GM21381 (cell line): ENCODE measurements around the gene HTT-AS.

Source experiments
- ATAC-seq: cut with Tn5 transposase; IDR thresholded peaks from one replicate; pipeline ENCODE4 v1.9.1; 2021; ENCODE audit warnings: mild to moderate bottlenecking, moderate library complexity; ENCODE audit not compliant: unreplicated experiment

The HTT-AS gene

DNA sequence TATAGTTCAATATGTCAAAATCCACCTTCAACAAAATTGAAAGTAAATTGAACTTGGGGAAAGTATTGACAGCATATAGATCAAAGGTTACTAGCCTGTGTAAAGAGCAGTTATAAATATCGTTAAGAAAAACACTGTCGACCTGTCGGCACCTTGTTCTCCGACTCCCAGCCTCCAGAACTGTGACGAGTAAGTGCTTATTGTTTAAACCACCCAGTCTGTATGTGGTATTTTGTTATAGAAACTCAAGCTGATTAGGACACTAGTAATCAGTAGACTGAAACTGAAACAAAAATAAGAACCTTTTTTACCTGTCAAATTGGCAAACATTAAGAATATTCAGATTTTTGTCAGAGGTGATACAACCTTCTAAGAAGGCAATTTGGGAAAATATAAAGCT, 17.1 kb upstream of the HTT-AS start:
- ATAC-seq = no peak

DNA sequence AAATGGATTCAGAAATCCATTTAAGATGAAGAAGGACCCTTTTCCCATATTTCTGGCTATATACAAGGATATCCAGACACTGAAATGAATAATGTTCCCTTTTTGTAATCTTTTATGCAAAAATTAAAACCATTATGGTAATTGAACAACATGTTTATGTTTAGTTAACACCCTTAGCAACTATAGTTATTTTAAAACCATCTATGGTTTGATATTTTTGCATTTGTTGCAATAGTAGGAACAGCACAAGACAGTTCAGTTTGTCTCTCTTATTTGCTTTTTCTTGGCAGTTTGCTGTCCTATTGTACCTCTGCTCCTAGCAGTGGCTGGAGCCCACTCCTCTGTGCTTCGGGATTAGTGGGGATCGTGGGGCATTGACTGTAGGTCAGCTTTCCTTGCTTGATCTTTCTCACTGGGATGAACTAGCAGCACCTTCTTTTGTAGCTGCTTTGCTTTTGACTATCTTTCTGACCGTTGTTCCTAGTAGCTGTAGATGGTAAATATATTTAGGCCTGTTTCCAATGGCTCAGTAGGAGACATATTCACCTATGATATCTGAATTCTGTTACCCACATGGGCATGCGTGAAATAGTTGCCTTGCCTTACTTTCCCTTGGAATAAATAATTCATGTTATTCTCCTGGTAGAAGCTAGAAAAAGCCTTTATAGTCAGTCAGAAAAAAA, 12.9 kb upstream of the HTT-AS start:
- ATAC-seq = no peak

DNA sequence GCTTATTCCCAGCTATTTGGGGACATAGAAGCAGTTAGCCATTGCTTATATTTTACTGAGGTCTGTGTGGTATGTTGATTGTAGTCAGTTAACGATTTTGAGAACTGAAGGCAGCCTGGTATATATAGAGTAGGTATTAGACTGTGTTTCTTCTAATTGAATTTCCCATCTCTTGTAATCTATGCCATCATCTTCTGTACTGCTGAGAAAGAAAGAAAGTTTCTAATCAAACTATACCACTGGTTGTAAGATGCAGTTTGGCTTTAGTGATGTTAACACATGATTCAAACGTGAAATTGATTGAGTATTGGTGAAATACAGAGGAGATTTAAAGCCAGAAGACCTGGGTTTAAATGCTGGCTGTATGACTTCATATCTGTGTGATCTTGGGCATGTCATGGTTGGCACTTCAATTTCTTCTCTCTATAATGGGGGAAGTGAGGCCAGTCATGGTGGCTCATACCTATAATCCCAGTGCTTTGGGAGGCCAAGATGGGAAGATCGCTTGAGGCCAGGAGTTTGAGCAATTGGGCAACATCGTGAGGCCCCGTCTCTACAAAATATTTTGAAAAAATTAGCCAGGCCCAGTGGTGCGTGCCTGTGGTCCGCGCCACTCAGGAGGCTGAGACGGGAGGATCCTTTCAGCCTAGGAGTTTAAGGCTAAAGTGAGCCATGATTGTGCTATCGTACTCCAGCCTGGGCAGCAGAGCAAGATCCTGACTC, 11.8 kb upstream of the HTT-AS start:
- no peak for ATAC-seq

DNA sequence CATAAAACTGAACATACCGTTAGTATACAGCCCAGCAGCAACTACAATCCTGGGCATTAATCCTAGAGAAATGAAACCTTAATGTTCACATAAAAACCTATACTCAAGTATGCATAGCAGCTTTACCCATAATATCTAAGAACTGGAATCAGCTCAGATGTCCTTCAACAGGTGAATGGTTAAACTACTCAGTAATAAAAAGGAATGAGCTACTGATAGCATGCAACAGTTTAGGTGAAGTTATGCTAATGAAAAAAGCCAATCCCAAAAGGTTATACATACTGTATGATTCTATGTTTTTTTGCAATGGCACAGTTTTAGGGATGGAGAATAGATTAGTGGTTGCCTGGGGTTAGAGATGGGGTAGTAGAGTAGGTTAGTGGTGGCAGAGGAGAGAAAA, 9.4 kb upstream of the HTT-AS start:
- ATAC-seq = no peak

DNA sequence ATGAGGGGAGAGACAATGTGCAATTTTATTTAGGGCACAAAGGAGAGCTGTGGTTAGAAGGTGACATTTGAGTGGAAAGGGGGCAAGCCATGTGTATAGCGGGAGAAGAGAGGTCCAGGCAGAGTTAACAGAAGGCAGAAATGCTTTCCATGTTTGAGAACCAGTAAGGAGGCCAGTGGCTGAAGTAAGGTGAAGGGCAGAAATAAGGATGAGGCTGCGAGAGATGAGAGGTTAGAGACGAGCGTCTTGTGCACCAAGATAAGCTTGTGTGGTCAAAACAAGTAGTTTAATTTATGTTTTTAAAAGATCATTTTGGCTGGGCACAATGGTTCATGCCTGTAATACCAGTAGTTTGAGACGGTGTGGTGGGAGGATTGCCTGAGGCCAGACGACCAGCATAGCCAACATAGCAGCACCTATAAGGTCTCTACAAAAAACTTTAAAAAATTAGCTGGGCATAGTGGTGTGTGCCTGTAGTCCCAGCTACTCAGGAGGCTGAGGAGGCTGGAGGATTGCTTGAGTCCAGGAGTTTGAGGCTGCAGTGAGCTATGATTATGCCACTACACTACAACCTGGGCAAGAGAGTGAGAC, 8.7 kb upstream of the HTT-AS start:
- ATAC-seq = no peak

DNA sequence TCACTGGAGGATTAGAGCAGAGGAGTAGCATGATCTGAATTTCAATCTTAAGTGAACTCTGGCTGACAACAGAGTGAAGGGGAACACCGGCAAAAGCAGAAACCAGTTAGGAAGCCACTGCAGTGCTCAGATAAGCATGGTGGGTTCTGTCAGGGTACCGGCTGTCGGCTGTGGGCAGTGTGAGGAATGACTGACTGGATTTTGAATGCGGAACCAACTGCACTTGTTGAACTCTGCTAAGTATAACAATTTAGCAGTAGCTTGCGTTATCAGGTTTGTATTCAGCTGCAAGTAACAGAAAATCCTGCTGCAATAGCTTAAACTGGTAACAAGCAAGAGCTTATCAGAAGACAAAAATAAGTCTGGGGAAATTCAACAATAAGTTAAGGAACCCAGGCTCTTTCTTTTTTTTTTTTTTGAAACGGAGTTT, 5.4 kb upstream of the HTT-AS start:
- ATAC-seq = no peak

DNA sequence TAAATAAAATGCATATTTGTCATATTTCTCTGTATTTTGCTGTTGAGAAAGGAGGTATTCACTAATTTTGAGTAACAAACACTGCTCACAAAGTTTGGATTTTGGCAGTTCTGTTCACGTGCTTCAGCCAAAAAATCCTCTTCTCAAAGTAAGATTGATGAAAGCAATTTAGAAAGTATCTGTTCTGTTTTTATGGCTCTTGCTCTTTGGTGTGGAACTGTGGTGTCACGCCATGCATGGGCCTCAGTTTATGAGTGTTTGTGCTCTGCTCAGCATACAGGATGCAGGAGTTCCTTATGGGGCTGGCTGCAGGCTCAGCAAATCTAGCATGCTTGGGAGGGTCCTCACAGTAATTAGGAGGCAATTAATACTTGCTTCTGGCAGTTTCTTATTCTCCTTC, 3.5 kb upstream of the HTT-AS start:
- ATAC-seq = peak; percentile 29

DNA sequence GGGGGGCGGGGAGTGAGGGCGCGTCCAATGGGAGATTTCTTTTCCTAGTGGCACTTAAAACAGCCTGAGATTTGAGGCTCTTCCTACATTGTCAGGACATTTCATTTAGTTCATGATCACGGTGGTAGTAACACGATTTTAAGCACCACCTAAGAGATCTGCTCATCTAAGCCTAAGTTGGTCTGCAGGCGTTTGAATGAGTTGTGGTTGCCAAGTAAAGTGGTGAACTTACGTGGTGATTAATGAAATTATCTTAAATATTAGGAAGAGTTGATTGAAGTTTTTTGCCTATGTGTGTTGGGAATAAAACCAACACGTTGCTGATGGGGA, 1.3 kb upstream of the HTT-AS start:
- ATAC-seq = no peak

DNA sequence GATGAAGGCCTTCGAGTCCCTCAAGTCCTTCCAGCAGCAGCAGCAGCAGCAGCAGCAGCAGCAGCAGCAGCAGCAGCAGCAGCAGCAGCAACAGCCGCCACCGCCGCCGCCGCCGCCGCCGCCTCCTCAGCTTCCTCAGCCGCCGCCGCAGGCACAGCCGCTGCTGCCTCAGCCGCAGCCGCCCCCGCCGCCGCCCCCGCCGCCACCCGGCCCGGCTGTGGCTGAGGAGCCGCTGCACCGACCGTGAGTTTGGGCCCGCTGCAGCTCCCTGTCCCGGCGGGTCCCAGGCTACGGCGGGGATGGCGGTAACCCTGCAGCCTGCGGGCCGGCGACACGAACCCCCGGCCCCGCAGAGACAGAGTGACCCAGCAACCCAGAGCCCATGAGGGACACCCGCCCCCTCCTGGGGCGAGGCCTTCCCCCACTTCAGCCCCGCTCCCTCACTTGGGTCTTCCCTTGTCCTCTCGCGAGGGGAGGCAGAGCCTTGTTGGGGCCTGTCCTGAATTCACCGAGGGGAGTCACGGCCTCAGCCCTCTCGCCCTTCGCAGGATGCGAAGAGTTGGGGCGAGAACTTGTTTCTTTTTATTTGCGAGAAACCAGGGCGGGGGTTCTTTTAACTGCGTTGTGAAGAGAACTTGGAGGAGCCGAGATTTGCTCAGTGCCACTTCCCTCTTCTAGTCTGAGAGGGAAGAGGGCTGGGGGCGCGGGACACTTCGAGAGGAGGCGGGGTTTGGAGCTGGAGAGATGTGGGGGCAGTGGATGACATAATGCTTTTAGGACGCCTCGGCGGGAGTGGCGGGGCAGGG, 711 bp upstream of the HTT-AS start:
- no peak for ATAC-seq

DNA sequence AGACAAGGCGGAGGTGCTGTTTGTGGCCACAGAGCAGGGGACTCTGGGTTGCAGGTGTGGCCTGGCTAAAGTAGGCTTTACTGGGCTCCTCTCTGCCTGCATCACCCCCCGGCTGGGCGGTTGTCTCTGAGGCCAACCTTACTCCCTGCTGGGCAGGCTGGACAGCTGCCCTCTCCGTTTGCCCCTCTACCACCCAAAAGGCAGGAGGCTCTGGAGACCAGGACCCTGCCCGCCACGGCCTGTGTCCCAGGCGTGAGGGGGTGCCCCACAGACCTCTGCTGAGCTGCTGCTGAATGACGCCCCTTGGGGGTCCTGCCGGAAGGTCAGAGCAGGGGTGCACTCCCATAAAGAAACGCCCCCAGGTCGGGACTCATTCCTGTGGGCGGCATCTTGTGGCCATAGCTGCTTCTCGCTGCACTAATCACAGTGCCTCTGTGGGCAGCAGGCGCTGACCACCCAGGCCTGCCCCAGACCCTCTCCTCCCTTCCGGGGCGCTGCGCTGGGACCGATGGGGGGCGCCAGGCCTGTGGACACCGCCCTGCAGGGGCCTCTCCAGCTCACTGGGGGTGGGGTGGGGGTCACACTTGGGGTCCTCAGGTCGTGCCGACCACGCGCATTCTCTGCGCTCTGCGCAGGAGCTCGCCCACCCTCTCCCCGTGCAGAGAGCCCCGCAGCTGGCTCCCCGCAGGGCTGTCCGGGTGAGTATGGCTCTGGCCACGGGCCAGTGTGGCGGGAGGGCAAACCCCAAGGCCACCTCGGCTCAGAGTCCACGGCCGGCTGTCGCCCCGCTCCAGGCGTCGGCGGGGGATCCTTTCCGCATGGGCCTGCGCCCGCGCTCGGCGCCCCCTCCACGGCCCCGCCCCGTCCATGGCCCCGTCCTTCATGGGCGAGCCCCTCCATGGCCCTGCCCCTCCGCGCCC, 920 bp downstream of the HTT-AS start:
- ATAC-seq = peak; percentile 25

DNA sequence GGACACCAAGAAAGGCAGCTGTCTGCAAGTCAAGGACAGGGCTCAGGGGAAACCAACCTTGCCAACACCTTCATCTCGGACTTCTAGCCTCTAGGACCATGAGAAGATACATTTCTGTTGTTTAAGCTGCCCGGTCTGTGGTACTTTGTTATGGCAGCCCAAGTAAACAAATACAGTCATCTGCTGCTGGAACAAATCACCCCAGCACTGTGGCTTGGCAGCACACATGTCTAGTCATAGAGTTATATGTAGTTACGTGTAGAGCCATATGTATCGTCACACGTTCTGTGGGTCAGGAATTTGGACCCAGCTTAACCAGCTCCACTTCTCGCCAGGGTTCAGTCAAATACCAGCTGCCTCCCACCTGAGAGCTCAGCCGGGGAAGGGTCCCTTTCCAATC, 2.5 kb downstream of the HTT-AS start:
- ATAC-seq = no peak

DNA sequence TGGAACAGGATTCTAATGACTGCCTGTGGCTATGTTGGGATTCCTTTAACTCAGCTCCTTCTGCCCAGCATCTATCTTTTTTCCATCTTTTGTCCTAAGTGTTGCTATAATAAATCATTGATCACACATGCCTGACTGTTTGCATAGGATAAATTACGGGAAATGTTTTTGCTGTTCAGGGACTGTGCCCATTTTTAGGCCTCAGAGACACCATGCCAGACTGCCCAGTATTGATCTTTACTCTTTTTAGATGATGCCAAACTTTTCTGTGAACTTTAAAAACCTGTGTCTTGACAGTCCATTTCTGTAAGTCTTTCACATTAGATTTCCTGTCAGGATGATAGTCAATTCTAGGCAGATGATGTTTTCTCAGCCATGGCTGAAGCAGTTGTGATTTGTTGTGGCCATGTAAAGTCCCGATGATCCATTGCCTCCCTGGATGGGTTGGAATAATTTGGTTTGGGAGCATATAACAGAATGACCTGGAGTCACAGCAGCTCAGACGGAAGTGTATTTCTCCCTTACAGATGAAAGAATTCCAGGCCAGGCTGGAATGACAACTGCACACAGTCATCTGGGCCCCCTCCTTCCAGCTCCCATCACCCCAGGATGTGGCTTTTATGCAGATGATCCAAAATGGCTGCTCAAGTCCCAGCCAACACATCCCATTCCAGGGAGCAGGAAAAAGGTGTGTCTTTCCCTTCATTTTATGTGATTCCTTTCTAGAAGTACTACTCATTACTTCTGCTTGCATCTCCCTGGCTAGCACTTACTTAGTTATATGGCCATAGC, 3.4 kb downstream of the HTT-AS start:
- no peak for ATAC-seq

DNA sequence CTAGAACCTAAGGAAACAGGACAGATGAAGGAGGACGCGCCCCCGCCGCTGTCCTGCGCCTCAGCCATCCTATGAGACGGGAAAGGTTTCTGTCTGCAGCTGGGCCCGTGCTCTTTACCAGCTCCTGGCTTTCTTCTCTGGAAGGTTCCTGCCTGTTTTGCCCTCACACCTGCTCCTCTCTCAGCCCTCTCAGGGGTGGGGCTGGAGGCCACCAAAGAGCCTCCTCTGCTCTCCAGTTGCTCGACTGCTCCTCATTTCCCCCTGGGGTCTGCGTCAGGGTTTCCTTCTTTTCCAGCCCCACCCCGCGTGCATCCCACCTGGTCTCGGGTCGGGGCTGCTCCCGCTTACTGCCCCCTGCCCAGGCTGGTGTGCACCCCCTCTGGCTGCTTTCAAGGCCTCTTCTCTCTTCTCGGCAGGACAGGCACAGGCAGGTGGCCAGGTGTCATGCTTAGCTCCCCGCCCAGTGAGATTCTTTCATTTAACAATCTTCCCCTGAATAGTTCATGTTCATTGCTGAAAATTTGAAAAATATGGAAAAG, 4.6 kb downstream of the HTT-AS start:
- ATAC-seq = no peak

DNA sequence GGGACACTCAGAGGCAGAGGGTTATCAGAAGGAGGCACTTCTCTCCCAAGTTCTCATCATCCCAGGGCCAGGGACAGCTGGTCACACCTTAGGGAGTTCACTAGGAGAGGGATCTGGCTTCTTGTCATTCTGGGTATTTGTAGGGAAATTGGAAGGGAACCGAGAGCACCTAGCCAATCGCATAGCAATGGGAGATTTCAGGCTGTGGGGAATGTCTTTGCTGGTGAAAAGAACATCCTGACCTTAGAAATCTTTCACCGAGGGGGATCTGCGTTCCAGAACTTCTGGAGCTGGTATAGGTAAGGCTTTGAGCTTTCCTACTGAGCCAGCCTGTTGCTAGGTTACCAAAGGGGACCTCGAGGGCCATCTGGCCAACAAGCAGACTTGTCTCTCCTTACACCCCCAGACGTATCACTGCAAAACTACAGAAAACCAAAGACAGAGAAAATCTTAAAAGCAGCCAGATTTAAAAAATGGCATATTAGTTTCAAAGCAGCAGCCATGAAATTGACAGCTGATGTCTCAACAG, 6.8 kb downstream of the HTT-AS start:
- ATAC-seq = no peak

DNA sequence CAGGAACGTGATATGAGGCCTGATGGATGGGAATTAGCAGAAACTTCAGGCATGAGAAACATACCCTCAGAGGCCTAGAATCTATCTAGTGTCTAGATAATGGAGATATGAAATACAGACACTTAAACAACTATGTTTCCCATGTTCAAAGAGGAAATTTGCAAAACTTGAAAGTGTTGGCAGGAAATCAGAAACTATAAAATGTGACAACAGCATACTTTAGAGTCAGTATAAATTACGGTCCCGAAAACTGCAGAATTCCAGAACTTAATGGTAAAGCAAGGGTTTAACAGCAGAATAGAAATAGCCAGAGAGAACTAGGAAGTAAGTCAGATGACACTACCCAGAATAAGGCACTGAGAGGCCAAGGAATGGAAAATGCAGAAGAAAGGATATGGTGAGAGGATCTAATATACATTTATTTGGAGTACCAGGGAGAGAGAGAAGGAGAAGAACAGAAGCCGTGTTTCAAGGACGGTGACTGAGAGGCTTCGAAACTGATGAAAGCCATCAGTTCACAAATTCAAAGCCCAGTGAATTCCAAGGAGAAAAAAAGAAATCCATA, 7.4 kb downstream of the HTT-AS start:
- no peak for ATAC-seq

DNA sequence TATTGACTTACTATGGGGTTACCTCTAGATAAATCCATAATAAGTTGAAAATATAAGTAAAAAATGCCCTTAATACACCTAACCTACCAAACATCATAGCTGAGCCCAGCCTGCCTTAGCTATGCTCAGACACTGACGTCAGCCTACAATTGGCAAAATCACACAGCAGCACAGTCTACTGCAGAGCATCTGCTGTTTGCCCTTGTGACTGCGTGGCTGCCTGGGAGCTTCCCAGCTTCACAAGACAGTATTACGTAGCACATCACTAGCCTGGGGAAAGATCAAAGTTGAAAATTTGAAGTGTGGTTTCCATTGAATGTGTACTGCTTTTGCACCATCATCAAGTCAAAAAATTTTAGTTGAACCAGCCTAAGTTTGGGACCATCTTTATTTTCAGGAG, 8.8 kb downstream of the HTT-AS start:
- no peak for ATAC-seq

DNA sequence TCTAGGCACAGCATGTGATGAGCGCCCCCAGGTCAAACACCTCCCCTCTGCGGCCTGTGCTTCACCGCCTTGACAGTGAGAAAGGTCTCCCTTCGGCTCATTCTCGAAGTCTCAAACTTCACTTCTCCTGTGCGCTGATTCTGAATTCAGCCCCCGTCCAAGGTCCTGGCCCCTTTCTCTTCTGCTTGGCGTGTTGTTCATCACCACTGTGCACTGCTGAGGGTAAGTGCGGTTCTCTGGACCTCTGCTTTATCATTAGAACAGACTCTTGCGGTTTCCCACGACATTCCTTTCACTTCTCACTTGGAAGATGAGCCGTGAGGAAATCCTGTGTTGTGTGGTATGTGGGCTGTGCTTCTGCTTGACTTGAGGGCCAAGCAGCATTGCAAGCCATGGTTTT, 11.9 kb downstream of the HTT-AS start:
- no peak for ATAC-seq

DNA sequence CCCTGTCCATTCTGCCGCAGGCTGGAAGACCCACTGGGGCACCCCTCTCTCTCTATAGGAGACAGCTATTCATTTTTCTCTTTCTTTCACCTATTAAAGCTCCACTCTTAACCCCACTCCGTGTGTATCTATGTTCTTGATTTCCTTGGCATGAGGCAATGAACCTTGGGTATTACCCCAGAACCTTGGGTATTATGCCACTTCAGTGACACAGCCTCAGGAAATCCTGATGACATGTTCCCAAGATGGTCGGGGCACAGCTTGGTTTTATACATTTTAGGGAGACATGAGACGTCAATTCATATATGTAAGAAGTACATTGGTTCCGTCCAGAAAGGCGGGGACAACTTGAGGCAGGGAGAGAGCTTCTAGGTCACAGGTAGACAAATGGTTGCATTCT, 13.4 kb downstream of the HTT-AS start:
- ATAC-seq = no peak

DNA sequence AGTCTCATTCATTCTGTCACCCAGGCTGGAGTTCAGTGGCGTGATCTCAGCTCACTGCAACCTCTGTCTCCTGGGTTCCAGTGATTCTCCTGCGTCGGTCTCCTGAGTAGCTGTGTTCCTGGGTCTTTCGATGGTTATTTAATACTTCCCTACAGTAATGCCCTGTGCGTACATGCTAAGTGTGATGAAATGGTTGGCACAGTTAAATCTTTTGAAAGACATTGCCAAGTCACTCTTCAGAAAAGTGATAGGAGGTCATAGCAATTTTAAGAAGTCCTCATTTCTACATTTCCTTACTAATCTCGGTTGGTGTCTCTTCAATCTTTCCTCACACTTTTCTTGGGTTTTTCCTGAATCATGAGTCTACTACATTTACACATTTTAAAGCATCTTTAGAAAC, 14.4 kb downstream of the HTT-AS start:
- ATAC-seq = no peak
